GM18868 (cell line): Measurements from ENCODE around the gene BRMS1L.
A peak's percentile ranks its signal among the peaks of the same experiment; 100 is the strongest.
"Not testable (repeated sequence)": the region's sequence is repeated elsewhere in the genome, so short reads cannot be mapped to it uniquely, and the experiment has no call there.

Experiments
- ATAC-seq: cut with Tn5 transposase; IDR thresholded peaks from one replicate; pipeline ENCODE4 v1.9.1; 2021; ENCODE audit warnings: mild to moderate bottlenecking, moderate library complexity; ENCODE audit not compliant: unreplicated experiment

Gene BRMS1L, protein sequence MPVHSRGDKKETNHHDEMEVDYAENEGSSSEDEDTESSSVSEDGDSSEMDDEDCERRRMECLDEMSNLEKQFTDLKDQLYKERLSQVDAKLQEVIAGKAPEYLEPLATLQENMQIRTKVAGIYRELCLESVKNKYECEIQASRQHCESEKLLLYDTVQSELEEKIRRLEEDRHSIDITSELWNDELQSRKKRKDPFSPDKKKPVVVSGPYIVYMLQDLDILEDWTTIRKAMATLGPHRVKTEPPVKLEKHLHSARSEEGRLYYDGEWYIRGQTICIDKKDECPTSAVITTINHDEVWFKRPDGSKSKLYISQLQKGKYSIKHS

DNA sequence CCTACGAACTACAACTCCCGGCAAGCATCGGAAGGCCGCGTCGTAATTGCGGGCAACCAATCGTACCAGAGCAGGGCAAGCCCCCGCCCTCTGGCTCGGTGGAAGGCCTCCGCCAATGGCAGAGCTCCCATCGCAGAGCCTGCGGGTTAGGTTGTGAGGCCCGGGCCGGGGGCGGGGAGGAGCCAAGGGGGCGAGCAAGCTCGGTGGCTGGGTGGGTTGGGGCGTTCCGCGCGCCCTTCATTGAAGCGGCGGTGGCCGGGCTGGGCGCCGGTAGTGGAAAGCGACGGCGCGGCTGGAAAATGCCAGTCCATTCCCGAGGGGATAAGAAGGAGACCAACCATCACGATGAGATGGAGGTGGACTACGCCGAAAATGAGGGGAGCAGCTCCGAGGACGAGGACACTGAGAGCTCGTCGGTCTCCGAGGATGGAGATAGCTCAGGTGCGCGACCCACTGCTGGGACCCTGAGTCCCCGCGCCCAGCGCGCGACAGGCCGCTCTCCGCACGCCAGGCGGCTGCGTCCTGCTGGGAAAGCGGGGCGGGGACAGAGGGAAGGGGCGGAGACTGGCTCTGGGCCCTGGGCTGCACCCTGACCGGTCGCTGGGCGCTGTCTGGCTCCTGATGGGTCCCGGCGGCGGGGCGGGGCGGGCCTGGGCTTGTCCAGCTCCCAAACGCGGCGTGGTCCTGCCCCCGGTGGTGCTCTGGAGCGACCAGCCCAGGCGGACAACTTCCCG is at the start of gene BRMS1L:
BRMS1L (plus strand) TSS at position 121 of the 734 bp plus-strand sequence; CDS start at position 300, 179 bp downstream.
- peak; percentile 95 for ATAC-seq

DNA sequence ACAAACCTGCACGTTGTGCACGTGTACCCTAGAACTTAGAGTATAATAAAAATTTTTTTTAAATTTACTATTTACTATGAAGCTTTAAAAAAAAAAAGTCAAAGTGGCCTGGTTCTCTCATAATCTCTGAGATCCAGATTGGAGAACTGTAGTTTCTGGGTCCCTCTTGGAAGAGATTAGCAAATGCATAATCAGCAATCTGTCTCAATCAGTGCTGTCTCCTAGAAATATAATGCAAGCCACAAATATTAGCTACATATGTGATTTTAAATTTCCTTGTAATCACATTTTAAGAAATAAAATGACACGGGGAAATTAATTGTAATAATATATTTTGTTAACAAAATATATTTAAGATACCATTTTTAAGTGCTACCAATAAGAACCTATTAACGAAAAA is 49.3 kb upstream of the BRMS1L start:
- no peak for ATAC-seq

DNA sequence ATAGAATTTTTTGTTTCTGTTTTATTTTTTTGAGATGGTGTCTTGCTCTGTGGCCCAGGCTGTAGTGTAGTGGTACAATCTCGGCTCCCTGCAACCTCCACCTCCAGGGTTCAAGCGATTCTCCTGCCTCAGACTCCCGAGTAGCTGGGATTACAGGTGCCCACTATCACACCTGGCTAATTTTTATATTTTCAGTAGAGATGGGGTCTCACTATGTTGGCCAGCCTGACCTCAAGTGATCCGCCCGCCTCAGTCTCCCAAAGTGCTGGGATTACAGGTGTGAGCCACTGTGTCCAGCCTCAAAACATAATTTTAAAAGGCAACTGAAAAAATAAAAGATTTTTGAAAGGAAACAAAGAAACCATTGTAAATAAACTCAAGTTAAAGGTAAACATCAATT is 48.6 kb upstream of the BRMS1L start:
- not testable (repeated sequence) for ATAC-seq

DNA sequence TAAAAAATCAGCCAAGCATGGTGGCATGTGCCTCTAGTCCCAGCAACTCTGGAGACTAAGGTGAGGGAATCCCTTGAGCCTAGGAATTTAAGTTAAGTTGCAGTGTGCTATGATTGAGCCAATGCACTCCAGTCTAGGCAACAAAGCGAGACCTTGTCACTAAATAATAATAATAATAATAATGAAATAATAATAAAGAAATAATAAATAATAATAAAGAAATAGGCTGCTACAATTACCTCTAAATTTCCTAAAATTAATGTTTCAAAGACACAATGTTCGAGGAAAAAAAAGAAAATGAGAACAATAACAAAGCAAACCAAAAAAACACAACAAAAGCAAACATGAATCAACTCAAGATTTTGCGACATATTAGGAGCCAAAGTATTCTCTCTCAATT is 46.8 kb upstream of the BRMS1L start:
- ATAC-seq, result no peak

GRCh38 chr14:35783699-35784098 is 42.4 kb upstream of the BRMS1L start:
- ATAC-seq, result no peak

- no peak for ATAC-seq
These were observed 39.3 kb upstream of the BRMS1L start for GRCh38 chr14:35786856-35787255.

- ATAC-seq, result no peak
These were observed 36.5 kb upstream of the BRMS1L start for GRCh38 chr14:35789651-35790050.

DNA sequence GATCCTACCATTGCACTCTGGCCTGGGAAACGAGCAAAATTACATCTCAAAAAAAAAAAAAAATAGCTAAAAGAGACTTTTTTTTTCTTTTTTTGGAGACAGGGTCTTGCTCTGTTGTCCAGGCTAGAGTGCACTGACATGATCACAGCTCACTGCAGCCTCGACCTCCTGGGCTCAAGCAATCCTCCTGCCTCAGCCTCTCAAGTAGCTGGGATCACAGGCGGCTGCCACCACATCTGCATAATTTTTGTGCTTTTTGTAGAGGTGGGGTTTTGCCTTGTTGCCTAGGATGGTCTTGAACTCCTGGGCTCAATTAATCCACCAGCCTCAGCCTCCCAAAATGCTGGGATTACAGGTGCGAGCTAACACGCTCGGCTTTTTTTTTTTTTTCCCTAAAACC is 28.3 kb upstream of the BRMS1L start:
- no peak for ATAC-seq

GRCh38 chr14:35806006-35806907 is 19.9 kb upstream of the BRMS1L start:
- no peak for ATAC-seq

DNA sequence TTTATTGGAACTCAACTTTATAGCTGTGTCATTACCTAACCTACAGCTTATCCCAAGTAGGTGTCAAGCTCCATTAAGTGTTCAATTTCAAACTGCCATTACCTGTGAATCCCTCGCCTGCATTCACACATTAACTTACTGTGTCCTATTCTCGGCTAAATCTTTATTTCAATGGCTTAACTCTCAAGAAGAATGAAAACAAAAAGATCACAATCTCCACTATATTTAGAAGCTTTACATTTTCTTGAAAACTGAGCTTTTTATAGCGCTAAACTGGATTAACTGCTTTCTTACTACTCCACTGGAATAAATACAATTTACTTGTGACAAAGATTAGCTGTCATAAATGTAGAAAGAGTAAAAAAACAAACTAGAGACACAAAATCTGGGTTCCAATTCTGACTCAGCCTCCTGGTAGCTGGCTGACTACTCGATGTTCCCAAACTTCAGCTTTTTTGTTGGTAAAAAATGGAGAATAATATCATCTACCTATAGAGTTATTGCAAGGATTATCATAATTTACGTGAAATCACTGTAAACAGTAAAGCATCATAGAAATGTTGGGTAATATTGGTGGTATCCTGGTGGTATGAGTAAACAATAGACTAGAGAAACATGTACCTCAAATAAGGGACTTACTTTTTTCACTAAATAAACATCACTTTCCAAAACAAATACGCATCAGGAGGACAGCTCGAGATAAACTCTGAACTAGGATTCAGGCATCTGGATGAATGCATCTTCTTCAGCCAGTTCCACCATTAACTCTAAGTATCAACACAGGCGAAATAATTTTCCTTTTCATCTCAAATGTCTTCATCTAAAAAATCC is 18.8 kb upstream of the BRMS1L start:
- ATAC-seq, result no peak

- ATAC-seq, result no peak
These were observed 18.0 kb upstream of the BRMS1L start for GRCh38 chr14:35808076-35808637.

DNA sequence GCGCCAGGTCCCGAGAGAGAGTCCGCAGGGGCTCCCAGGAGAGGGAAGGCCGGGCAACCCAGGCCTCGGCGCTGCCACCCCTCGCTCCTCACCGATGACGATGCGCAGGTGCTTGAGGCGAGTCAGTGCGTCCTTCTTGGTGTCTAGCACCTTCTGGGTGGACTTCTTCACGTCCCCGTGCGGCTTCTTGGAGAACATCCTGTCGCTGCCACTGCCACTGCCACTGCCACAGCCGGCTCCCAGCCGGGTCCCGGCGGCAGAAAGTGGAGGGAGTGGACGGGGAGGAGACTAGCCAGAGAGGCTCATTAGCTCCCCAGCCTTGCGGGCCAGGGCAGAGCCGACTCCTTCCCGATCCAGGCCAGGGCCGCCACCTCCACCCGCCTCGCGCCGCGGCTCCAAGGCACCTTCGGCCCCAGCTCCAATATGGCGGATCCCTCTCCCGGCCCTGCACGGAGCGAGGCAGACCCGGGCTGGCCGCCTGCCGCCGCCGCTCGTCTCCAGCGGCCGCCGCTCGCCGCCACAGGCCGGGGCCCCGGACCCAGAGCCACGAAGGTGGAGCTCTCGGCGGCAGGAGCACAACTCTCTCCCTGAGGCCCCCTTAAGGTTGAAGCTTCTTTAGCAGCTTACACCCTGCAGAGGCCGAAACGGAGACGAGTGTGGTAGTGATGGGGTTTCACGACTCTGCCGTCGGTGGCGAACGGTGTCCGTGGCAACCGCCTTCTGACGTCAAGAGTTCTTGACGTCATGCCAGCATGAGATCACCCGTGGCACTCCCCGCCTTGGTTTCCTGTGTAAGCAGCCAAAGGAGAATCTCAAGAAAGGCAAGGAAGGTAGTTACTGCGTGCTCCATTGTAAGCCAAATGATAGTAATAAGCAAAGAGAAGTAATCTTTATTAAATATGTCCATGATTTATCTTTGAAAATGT is 17.2 kb upstream of the BRMS1L start, which contains the start of gene RALGAPA1:
RALGAPA1 (minus strand) TSS at position 658 of the 926 bp plus-strand sequence; CDS start at position 198, 460 bp downstream.
- ATAC-seq, result peak; percentile 97

DNA sequence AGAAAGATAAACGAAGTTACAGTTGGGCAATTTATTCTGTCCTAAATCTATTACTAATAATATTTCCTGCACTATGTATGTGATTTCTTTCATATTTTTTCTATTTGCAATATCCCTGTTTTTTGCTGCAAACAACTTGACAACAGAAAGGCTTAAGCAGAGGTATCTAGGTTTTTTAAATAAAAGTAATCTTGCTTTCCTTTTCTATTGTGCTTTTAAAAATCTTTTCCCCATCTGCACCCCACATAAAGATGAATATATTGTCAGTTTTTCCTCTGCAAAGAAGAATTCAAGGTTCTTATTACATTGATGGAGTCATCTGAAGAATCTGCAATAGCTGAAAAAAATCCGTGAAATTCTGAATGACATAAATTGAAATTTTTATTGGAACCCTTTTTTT is 16.5 kb upstream of the BRMS1L start:
- ATAC-seq, result no peak

- no peak for ATAC-seq
These were observed 15.2 kb upstream of the BRMS1L start for GRCh38 chr14:35810963-35811362.

DNA sequence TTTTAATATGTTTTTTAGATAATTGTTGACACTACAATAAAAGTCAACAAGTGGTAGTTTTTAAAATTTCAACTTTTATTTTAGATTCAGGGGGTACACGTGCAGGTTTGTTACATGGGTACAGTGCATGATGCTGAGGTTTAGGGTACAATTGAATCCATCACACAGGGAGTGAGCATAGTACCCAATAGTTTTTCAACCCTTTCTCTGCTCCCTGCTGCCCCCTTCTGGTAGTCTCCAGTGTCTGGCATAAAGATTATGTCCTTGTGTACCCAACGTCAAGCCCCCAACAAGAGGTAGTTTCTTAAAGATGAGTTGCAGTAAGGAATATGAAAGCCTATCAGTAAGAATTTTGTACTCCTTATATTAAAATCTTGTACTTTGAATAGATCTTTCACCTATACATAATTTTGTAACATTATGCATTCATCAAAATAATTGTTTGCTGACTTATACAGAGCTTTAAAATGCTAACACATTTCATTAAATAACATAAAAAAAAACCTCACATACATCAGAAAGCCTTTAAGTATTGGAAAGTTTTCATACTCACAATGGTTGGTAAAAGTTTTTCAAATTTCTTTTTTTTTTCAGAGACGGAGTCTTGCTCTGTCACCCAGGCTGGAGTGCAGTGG is 11.7 kb upstream of the BRMS1L start:
- ATAC-seq, result peak; percentile 91

GRCh38 chr14:35818346-35819115 is 7.6 kb upstream of the BRMS1L start:
- no peak for ATAC-seq
